Glutamatergic neuron (in vitro differentiated cells): ENCODE measurements around the gene VSTM2B. TPM values are rescaled to one million over a fixed set of nuclear protein-coding genes. Genes with fewer than 3 reads are reported as not detected.

ENCODE experiments used
- DNase-seq: peaks from one replicate; pipeline ENCODE4 v3.0.0; 2022
- H3K27ac Mint-ChIP-seq: one replicate; pipeline ENCODE4 v1.8.0; 2020; ENCODE audit warnings: mild to moderate bottlenecking, mixed read lengths, inconsistent platforms; ENCODE audit not compliant: unreplicated experiment
- H3K27me3 Mint-ChIP-seq: one replicate; pipeline ENCODE4 v1.8.0; 2020; ENCODE audit warnings: mild to moderate bottlenecking, moderate library complexity, mixed read lengths, inconsistent platforms; ENCODE audit not compliant: unreplicated experiment
- H3K36me3 Mint-ChIP-seq: one replicate; pipeline ENCODE4 v1.8.0; 2020; ENCODE audit warnings: mild to moderate bottlenecking, mixed read lengths, inconsistent platforms; ENCODE audit not compliant: unreplicated experiment
- H3K4me1 Mint-ChIP-seq: one replicate; pipeline ENCODE4 v1.8.0; 2020; ENCODE audit warnings: mild to moderate bottlenecking, low read depth, mixed read lengths, inconsistent platforms; ENCODE audit not compliant: unreplicated experiment
- H3K4me3 Mint-ChIP-seq: one replicate; pipeline ENCODE4 v1.8.0; 2020; ENCODE audit warnings: mild to moderate bottlenecking, mixed read lengths, inconsistent platforms; ENCODE audit not compliant: unreplicated experiment
- H3K9me3 Mint-ChIP-seq: one replicate; pipeline ENCODE4 v1.8.0; 2020; ENCODE audit warnings: mild to moderate bottlenecking, moderate library complexity, mixed read lengths, inconsistent platforms; ENCODE audit not compliant: unreplicated experiment
- total RNA-seq: library from RNA; stranded (reverse); fragmentation: NEBNext Ultra II Directional; extraction: Animal tissue kit (Norgen Biotek cat#: 25700); gene quantifications from one replicate; pipeline ENCODE4 v1.2.1, GENCODE V29; 2021; ENCODE audit not compliant: unreplicated experiment
- TF ChIP-seq, protein P1 (sequence below): fragments of 200-600 bp; sonication (generic); IDR thresholded peaks from one replicate; pipeline ENCODE4 v1.5.0; 2021; ENCODE audit not compliant: partially characterized antibody, unreplicated experiment

The VSTM2B gene
- total RNA-seq, 1 donor from 2014 or later: 16.6 TPM

DNA sequence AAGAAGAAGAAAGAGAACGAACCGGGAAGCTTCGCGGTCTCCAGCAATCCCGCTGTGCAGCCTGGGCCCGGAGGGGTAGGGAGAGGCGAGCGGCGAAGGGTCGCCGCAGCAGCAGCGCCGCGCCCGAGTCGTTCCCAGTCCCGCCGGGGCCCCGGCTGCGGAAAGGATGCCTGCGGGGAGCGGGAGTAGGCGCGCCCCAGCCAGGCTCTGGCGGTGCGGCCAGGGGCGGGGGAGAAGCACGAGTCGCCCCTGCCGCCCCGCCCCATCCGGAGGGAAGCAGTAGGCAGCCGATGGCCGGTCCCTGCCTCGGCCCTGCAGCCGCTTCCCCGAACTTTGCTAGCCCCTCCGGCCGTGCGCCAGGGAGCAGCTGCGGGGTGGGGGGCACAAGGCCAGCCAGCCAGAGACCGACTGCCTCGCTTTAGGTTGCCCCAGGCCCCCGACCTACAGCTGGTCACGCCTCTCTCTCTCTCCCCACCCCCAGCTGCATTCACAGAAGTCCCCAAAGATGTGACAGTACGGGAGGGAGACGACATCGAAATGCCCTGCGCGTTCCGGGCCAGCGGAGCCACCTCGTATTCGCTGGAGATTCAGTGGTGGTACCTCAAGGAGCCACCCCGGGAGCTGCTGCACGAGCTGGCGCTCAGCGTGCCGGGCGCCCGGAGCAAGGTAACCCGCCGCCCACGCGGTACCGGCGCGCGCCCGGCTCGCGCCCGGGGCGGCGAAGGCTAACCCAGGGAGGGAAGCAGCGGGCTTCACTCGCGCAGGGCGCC, 1.1 kb downstream of the VSTM2B start:
- no peak overlapping the region for H3K27ac Mint-ChIP-seq
- peaks cover 29% of the 10 kb centered on the region for H3K27me3 Mint-ChIP-seq
- peak overlapping the region; percentile 89 for H3K4me3 Mint-ChIP-seq

DNA sequence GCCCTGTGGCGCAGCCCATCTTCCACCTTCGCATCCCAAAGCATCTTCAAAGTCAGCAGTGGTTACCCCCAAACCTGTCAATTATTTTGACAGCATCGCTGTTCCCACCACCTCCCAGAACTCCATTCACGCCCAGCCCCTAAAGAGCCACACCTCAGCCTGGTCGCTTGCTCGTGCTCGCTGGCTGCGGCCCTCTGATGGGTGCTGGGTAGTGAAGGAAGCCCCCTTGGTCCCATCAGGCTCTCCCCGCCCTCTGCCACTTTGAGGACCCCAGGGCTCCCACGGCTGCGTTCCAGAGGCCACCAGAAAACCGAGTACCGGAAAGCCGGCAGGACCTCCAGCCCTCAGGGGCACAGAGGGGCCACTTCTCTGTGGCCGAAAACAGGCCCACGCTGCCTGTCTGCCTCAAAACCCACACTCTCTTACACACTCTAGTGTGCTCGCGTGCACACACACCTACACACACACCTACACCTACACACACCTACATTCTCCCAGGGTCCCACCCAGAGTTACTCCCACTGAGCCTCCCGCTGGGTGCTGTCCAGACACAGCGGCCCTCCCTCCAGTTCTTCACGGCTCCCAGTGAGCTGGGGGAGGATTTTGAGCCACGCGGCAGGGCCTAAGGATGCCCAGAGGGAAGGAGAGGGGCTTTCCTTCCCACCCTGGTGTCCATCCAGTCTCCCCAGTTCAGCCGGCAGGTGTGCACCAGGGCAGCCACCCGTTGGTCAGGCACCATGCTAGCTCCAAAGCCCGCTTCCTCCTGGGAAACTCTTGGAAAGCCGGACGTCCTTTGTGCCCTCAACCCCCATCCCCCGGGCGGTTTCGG, 1.9 kb downstream of the VSTM2B start:
- TF ChIP-seq, protein P1, sequence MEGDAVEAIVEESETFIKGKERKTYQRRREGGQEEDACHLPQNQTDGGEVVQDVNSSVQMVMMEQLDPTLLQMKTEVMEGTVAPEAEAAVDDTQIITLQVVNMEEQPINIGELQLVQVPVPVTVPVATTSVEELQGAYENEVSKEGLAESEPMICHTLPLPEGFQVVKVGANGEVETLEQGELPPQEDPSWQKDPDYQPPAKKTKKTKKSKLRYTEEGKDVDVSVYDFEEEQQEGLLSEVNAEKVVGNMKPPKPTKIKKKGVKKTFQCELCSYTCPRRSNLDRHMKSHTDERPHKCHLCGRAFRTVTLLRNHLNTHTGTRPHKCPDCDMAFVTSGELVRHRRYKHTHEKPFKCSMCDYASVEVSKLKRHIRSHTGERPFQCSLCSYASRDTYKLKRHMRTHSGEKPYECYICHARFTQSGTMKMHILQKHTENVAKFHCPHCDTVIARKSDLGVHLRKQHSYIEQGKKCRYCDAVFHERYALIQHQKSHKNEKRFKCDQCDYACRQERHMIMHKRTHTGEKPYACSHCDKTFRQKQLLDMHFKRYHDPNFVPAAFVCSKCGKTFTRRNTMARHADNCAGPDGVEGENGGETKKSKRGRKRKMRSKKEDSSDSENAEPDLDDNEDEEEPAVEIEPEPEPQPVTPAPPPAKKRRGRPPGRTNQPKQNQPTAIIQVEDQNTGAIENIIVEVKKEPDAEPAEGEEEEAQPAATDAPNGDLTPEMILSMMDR: no peak
- H3K27me3 Mint-ChIP-seq: peaks cover 29% of the 10 kb centered on the region
- peak overlapping the region; percentile 88 for H3K27ac Mint-ChIP-seq

More for the DNA sequence above, 1.1 kb downstream of the VSTM2B start:
- TF ChIP-seq, protein P1: no peak
- H3K4me1 Mint-ChIP-seq: peaks cover 9% of the 10 kb centered on the region
- H3K36me3 Mint-ChIP-seq: peaks cover 8% of the 10 kb centered on the region
- DNase-seq: peak; percentile 69
- H3K9me3 Mint-ChIP-seq: peaks cover 17% of the 10 kb centered on the region

DNA sequence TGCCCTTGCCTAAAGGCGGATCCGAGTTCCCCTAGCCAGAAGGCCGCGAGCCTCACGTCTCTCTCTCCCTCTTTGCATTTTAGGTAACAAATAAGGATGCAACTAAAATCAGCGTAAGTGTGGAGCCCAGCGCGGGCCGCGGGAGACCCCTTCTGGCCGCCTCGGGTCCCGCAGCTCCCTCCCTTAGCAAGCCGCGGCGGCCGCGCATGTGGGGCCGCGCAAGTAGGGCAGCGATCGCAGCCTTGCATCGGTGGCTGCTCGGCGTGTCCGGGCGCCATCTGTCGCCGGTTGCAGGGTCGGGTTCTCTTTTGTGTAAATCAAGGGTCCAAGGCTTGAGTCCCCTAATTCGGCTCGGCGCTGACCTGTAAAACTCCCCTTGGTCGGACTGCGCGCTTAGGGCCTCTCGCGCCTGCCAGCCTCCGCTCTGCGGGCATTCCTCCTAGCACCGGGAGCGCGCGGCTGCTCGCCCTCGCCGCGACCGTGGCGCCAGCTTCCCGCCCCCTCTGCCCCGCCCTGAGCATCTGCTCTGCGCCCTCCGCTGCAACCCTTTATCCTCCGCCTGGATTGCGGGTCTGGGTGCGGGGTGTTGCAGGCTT, 2.7 kb downstream of the VSTM2B start:
- H3K4me3 Mint-ChIP-seq: peak overlapping the region; percentile 89
- TF ChIP-seq, protein P1: peak; percentile 87
- peaks cover 9% of the 10 kb centered on the region for H3K36me3 Mint-ChIP-seq
- H3K4me1 Mint-ChIP-seq: peaks cover 9% of the 10 kb centered on the region
- H3K27ac Mint-ChIP-seq: peak overlapping the region; percentile 88
- peaks cover 27% of the 10 kb centered on the region for H3K27me3 Mint-ChIP-seq
- peaks cover 14% of the 10 kb centered on the region for H3K9me3 Mint-ChIP-seq
- DNase-seq: peak; percentile 92

More for the DNA sequence above, 1.9 kb downstream of the VSTM2B start:
- Mint-ChIP-seq H3K4me1 (peaks cover 9% of the 10 kb centered on the region), H3K9me3 (peaks cover 17% of the 10 kb centered on the region), H3K36me3 (peaks cover 13% of the 10 kb centered on the region), H3K4me3 (peak overlapping the region; percentile 89)
- no peak for DNase-seq

DNA sequence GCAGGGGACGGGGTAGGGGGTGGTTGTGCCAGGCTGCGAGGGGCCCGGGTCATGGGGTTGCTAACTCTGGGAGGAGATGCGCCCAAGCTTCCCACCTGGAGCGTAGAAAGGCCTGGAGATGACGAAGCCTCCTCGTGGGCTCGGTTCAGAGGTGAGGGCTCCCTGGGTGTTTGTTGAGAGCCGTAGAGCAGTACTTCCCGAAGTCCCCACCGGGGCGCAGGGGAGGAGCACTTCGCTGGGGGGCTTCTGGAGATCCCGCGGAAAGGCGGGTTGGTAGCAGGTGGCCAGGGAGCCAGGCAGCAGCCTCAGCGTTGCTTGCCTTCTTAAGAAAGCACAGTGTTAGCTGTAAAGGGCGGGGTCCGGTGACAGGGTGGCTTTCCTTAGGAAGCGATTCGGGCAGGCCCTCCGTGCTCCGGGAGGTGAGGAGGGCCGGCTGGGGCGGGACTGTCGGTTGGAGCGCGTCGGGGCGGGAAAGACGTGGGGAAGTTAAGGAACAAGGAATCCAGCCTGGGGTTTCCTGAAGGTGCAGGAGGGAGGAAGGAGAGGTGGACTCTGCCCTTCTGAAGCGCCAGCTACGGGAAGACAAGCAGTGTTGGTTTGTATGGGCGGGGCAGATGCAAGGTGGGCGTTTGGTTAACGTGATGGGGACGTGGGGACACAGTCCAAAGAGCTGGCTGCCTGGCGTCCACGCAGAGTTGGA, 3.3 kb downstream of the VSTM2B start:
- peaks cover 25% of the 10 kb centered on the region for H3K27me3 Mint-ChIP-seq
- TF ChIP-seq, protein P1: no peak
- H3K36me3 Mint-ChIP-seq: peaks cover 5% of the 10 kb centered on the region
- H3K9me3 Mint-ChIP-seq: peaks cover 12% of the 10 kb centered on the region
- H3K4me3 Mint-ChIP-seq: peak overlapping the region; percentile 89
- peaks cover 7% of the 10 kb centered on the region for H3K4me1 Mint-ChIP-seq
- DNase-seq: peak; percentile 58
- H3K27ac Mint-ChIP-seq: peak overlapping the region; percentile 88
